ENCODE data around the gene HNRNPA1. TPM values are rescaled to one million over a fixed set of nuclear protein-coding genes. Genes with fewer than 3 reads are reported as not detected.

HNRNPA1 gene
- polyA plus RNA-seq, 3 donors: 266 to 1,181 (median 308) TPM

DNA sequence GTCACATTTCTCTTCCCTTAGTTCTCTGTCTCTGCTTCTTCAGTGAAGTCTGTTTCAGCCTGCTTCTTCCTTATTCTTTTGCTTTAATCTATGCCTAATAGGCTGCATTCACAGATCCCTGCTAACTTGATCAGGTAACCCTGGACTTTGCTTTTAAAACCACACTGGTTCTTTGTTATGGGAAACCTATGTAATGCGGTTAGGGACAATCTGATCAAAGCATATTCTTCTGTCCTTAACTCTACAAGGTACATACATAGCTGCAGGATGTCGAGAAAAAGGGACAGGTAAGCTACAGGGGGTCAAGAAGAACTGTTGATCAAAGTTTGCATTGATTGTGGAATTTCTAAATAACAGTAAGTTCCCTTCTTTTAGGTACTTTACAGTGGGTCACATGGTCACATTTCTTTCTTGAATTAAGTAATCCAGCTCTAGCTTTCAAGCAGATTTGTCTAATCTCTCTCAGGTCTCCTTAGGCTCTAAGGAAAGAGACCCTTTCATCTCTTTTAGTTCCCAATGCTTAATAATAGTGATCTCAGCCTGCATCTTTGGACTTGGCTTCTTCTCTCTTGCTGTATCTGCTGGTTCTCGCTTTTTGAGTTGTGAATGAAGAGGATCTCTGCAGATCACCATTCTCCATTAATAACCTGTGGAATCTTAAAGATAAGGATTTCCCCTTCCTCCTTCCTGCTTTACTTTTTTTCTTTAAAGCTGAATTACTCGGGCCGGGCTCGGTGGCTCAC lies 48.2 kb downstream of the HNRNPA1 start:
- Histone ChIP-seq H3K4me2 (replicated peaks; ENCODE audit: extremely low read depth, low read length, poor library complexity, severe bottlenecking) (peak overlapping the region; percentile 31), H3K79me2 (ENCODE audit: insufficient read depth, low read length) (peaks cover 89% of the 10 kb centered on the region)
- WGBS (ENCODE audit: insufficient coverage): 100% methylated on average over 1 of the region's 6 CpGs

DNA sequence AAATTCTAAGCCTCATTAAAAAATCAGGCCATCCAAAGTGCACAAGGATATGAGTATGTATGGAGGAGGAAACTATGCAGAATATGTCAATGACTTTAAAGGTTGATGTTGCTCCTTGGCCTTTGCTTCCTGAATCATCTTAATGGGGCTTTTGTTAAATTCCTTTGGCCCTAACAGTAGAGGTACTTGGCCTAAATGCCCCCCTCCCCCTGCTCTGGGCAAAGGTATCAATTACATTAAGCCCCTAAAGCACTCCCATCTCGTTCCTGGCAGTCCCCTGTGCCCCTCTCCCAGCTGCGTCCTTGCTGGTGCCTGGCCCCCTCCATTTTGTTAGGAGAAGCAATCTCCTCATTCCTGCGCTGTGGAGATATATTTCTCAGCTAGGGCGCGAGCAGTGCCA lies 49.2 kb downstream of the HNRNPA1 start:
- H3K27ac Mint-ChIP-seq: peak overlapping the region in 6 of 7 donors; percentile 9 to 79 (median 54)
- H3K4me3 Mint-ChIP-seq: no peak overlapping the region
- H3K27me3 Mint-ChIP-seq (ENCODE audit: low read depth in 3 of 3): no peaks in the 10 kb centered on the region
- Histone ChIP-seq H3K79me2 (ENCODE audit: insufficient read depth, low read length) (peaks cover 90% of the 10 kb centered on the region), H3K27ac (ENCODE audit: low read depth in 1 of 2, low read length in 2 of 2) (peak overlapping the region; percentile 23 to 76), H3K4me3 (replicated peaks in 1 of 3; ENCODE audit: low read depth in 2 of 3, low read length in 3 of 3) (no peak overlapping the region), H3K27me3 (ENCODE audit: control insufficient read depth in 2 of 2, insufficient read depth in 2 of 2, low read length in 2 of 2) (no peaks in the 10 kb centered on the region), H3K36me3 (replicated peaks in 1 of 2; ENCODE audit: control insufficient read depth in 1 of 2, insufficient read depth in 2 of 2, low read length in 2 of 2) (no peaks in the 10 kb centered on the region), H3K4me1 (ENCODE audit: control insufficient read depth in 1 of 2, insufficient read depth in 2 of 2, low read length in 2 of 2) (peaks cover 65 to 75% of the 10 kb centered on the region in 2 donors), H3K4me2 (replicated peaks; ENCODE audit: extremely low read depth, low read length, poor library complexity, severe bottlenecking) (no peak overlapping the region), H3K9ac (ENCODE audit: insufficient read depth, low read length, poor library complexity, severe bottlenecking) (no peak overlapping the region), H4K20me1 (ENCODE audit: insufficient read depth, low read length) (peaks cover 3% of the 10 kb centered on the region), H2AFZ (ENCODE audit: insufficient read depth, low read depth, low read length, poor library complexity, severe bottlenecking) (no peak overlapping the region), H3K9me3 (replicated peaks in 1 of 2; ENCODE audit: control insufficient read depth in 1 of 2, insufficient read depth in 1 of 2, low read length in 2 of 2) (no peaks in the 10 kb centered on the region)
- 100% methylated on average over 1 of the region's 5 CpGs for WGBS (ENCODE audit: insufficient coverage)
- intact Hi-C loops (cut with micrococcal nuclease): loop anchor here (2.0 to 10.0 kb wide), 4 partner anchors 29 to 55 kb away; partner anchors contain the start of gene NFE2 (in 1 of the 2)
- no peak for DNase-seq
- H3K36me3 Mint-ChIP-seq: peaks cover 0 to 11% of the 10 kb centered on the region in 2 donors
- peaks cover 64% of the 10 kb centered on the region for H3K4me1 Mint-ChIP-seq
- TF ChIP-seq, protein P1, sequence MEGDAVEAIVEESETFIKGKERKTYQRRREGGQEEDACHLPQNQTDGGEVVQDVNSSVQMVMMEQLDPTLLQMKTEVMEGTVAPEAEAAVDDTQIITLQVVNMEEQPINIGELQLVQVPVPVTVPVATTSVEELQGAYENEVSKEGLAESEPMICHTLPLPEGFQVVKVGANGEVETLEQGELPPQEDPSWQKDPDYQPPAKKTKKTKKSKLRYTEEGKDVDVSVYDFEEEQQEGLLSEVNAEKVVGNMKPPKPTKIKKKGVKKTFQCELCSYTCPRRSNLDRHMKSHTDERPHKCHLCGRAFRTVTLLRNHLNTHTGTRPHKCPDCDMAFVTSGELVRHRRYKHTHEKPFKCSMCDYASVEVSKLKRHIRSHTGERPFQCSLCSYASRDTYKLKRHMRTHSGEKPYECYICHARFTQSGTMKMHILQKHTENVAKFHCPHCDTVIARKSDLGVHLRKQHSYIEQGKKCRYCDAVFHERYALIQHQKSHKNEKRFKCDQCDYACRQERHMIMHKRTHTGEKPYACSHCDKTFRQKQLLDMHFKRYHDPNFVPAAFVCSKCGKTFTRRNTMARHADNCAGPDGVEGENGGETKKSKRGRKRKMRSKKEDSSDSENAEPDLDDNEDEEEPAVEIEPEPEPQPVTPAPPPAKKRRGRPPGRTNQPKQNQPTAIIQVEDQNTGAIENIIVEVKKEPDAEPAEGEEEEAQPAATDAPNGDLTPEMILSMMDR (IDR thresholded peaks at IDR 0.05): no peak
- H3K9me3 Mint-ChIP-seq: no peaks in the 10 kb centered on the region

More for the DNA sequence above, 48.2 kb downstream of the HNRNPA1 start:
- no peaks in the 10 kb centered on the region for H3K9me3 Mint-ChIP-seq
- peak overlapping the region; percentile 61 to 77 for H3K4me3 Mint-ChIP-seq
- Histone ChIP-seq H3K27ac (ENCODE audit: low read depth in 1 of 2, low read length in 2 of 2) (peak overlapping the region; percentile 51 to 77), H3K9ac (ENCODE audit: insufficient read depth, low read length, poor library complexity, severe bottlenecking) (peak overlapping the region; percentile 15), H3K4me3 (replicated peaks in 1 of 3; ENCODE audit: low read depth in 2 of 3, low read length in 3 of 3) (peak overlapping the region in 1 of 3 experiments; percentile 55), H3K4me1 (ENCODE audit: control insufficient read depth in 1 of 2, insufficient read depth in 2 of 2, low read length in 2 of 2) (peaks cover 73 to 84% of the 10 kb centered on the region in 2 donors), H3K27me3 (ENCODE audit: control insufficient read depth in 2 of 2, insufficient read depth in 2 of 2, low read length in 2 of 2) (no peaks in the 10 kb centered on the region), H3K9me3 (replicated peaks in 1 of 2; ENCODE audit: control insufficient read depth in 1 of 2, insufficient read depth in 1 of 2, low read length in 2 of 2) (no peaks in the 10 kb centered on the region), H2AFZ (ENCODE audit: insufficient read depth, low read depth, low read length, poor library complexity, severe bottlenecking) (peak overlapping the region; percentile 45), H4K20me1 (ENCODE audit: insufficient read depth, low read length) (peaks cover 3% of the 10 kb centered on the region), H3K36me3 (replicated peaks in 1 of 2; ENCODE audit: control insufficient read depth in 1 of 2, insufficient read depth in 2 of 2, low read length in 2 of 2) (no peaks in the 10 kb centered on the region)
- peaks cover 72% of the 10 kb centered on the region for H3K4me1 Mint-ChIP-seq
- DNase-seq: peak in 1 of 3 donors; percentile 43
- H3K27me3 Mint-ChIP-seq (ENCODE audit: low read depth in 3 of 3): no peaks in the 10 kb centered on the region
- peak overlapping the region; percentile 81 to 94 (median 87) for H3K27ac Mint-ChIP-seq
- TF ChIP-seq, protein P1 (IDR thresholded peaks at IDR 0.05): no peak
- peaks cover 0 to 4% of the 10 kb centered on the region in 2 donors for H3K36me3 Mint-ChIP-seq
- intact Hi-C loops (cut with micrococcal nuclease): loop anchor here (2.0 to 10.0 kb wide), 3 partner anchors 28 to 54 kb away; partner anchors contain the start of gene NFE2 (in 1 of the 2)
